MM.1S (cell line): ENCODE data around the gene DLG5.

ENCODE experiments used
- EZH2 ChIP-seq: fragments of 300-600 bp; sonication (generic); optimal IDR thresholded peaks from 2 replicates; pipeline ENCODE3; 2017; ENCODE audit warnings: low read depth, mild to moderate bottlenecking, antibody characterized with exemption, low read length, mixed read lengths
- EZH2phosphoT487 ChIP-seq: fragments of 300-600 bp; sonication (generic); IDR thresholded peaks from 2 replicates; pipeline ENCODE4 v1.6.1; 2018; ENCODE audit warnings: antibody characterized with exemption, low read length
- TF ChIP-seq, protein P1 (sequence below): fragments of 300-600 bp; sonication (generic); IDR thresholded peaks from 2 replicates; pipeline ENCODE4 v1.5.1; 2016; ENCODE audit warnings: antibody characterized with exemption, low read length, mixed read lengths

DNA sequence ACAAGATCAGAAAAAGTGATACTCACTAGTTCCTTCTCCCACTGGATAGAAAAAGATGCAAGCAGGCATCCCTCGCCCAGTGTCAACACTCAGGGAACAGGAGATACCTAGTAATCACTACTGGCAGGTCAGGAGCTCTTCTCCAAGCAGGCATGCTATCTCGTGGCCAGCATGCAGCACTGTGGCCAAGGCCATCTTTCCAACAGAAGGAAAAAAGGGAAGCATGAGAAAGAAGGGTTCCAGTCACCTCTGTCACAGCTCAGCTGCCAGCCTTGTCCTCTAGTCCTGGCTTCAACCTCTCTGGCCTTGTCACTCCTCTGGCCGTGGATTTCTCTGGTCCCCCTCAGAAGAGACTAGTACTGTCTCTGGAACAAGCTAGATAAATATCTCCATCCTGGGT is 45.3 kb downstream of the DLG5 start:
- TF ChIP-seq, protein P1, sequence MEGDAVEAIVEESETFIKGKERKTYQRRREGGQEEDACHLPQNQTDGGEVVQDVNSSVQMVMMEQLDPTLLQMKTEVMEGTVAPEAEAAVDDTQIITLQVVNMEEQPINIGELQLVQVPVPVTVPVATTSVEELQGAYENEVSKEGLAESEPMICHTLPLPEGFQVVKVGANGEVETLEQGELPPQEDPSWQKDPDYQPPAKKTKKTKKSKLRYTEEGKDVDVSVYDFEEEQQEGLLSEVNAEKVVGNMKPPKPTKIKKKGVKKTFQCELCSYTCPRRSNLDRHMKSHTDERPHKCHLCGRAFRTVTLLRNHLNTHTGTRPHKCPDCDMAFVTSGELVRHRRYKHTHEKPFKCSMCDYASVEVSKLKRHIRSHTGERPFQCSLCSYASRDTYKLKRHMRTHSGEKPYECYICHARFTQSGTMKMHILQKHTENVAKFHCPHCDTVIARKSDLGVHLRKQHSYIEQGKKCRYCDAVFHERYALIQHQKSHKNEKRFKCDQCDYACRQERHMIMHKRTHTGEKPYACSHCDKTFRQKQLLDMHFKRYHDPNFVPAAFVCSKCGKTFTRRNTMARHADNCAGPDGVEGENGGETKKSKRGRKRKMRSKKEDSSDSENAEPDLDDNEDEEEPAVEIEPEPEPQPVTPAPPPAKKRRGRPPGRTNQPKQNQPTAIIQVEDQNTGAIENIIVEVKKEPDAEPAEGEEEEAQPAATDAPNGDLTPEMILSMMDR, result no peak
- TF ChIP-seq EZH2, result no peak
- TF ChIP-seq EZH2phosphoT487, result no peak
